A673 (cell line): ENCODE data around the gene IL11. TPM values are rescaled to one million over a fixed set of nuclear protein-coding genes. Genes with fewer than 3 reads are reported as not detected.

ENCODE experiments used
- Bru-seq: library from RNA; stranded (reverse); fragments of 400-500 nt; gene quantifications from one replicate; lab custom pipeline; 2021; lab: Mats Ljungman, UMichigan
- BruChase-seq, 2 experiments: library from RNA; stranded (reverse); fragments of 400-500 nt; gene quantifications; one replicate each; lab custom pipeline; 2021; lab: Mats Ljungman, UMichigan
- BruUV-seq: library from RNA; stranded (reverse); fragments of 400-500 nt; replicated peaks from 2 replicates; lab custom pipeline; 2021; lab: Mats Ljungman, UMichigan
- CTCF ChIA-PET: fragments of 300-600 bp; sonication (Branson Sonifier 250); formaldehyde crosslinking; loops from one replicate; lab custom pipeline; 2022; ENCODE audit warnings: antibody characterized with exemption; lab: Charles Lee
- POLR2A ChIA-PET: fragments of 300-600 bp; sonication (Branson Sonifier 250); formaldehyde crosslinking; loops from one replicate; lab custom pipeline; 2022; ENCODE audit warnings: antibody characterized with exemption; ENCODE audit not compliant: low non-redundant PET; lab: Charles Lee
- DNase-seq: peaks from one replicate; pipeline ENCODE4 v3.0.0-alpha.2; 2015; ENCODE audit warnings: low spot score
- H3K27ac ChIP-seq: fragments of 200-600 bp; sonication (generic); 2 replicates; pipeline ENCODE4 v1.5.1; 2016; ENCODE audit warnings: mixed run types, low read depth, mild to moderate bottlenecking, mixed read lengths, antibody characterized with exemption, low read length; ENCODE audit not compliant: poor library complexity, severe bottlenecking
- H3K27me3 ChIP-seq: fragments of 200-600 bp; sonication (generic); replicated peaks from 2 replicates; pipeline ENCODE4 v1.6.1; 2017; ENCODE audit warnings: mixed run types, low read depth, mild to moderate bottlenecking, mixed read lengths, antibody characterized with exemption, low read length; ENCODE audit not compliant: insufficient read depth, poor library complexity
- H3K36me3 ChIP-seq: fragments of 200-600 bp; sonication (generic); 2 replicates; pipeline ENCODE4 v1.6.1; 2016; ENCODE audit warnings: mixed run types, mild to moderate bottlenecking, mixed read lengths, antibody characterized with exemption, low read length; ENCODE audit not compliant: insufficient read depth, poor library complexity, severe bottlenecking
- H3K4me1 ChIP-seq: fragments of 200-600 bp; sonication (generic); 2 replicates; pipeline ENCODE4 v1.6.1; 2017; ENCODE audit warnings: mixed run types, mild to moderate bottlenecking, mixed read lengths, antibody characterized with exemption, low read length; ENCODE audit not compliant: insufficient read depth, poor library complexity, severe bottlenecking
- H3K4me3 ChIP-seq: fragments of 200-600 bp; sonication (generic); 2 replicates; pipeline ENCODE4 v1.5.1; 2016; ENCODE audit warnings: low read depth, mixed run types, mild to moderate bottlenecking, mixed read lengths, low read length; ENCODE audit not compliant: poor library complexity, severe bottlenecking
- H3K9me3 ChIP-seq: fragments of 200-600 bp; sonication (generic); 2 replicates; pipeline ENCODE4 v1.6.1; 2016; ENCODE audit warnings: mixed run types, low read depth, mild to moderate bottlenecking, mixed read lengths, antibody characterized with exemption, low read length; ENCODE audit not compliant: poor library complexity, severe bottlenecking
- EZH2 ChIP-seq: fragments of 200-600 bp; sonication (generic); IDR thresholded peaks from 2 replicates; pipeline ENCODE4 v1.6.1; 2017; ENCODE audit warnings: borderline replicate concordance, low read depth, mild to moderate bottlenecking, mixed read lengths, antibody characterized with exemption, low read length; ENCODE audit not compliant: poor library complexity, severe bottlenecking
- intact Hi-C: fragments of 100-400 bp; cut with micrococcal nuclease; formaldehyde crosslinking; loops from one replicate; pipeline ENCODE4 v1.10.0; 2022; ENCODE audit not compliant: unreplicated experiment
- long read RNA-seq: library from polyadenylated mRNA; stranded (forward); transcript quantifications from one replicate; pipeline ENCODE4 v2.0.0, GENCODE V29; 2022
- total RNA-seq: library from RNA; stranded (reverse); gene quantifications from 2 replicates; pipeline ENCODE4 v1.2.3, GENCODE V29; 2021
- TF ChIP-seq, protein P1 (sequence below): fragments of 300-800, 200-600 bp; sonication (generic); conservative IDR thresholded peaks from 2 replicates; pipeline ENCODE4 v1.5.1; 2017; ENCODE audit warnings: low read depth, mild to moderate bottlenecking, antibody characterized with exemption, low read length, moderate library complexity, mixed read lengths

The IL11 gene
- total RNA-seq, result 0.42 and 0.47 TPM in 2 replicates
- percentile 11 among the genes with signal in this experiment for Bru-seq, nascent RNA
- BruChase-seq, experiment 1, labeled RNA remaining after a 2-hour chase, result percentile 15 among the genes with signal in this experiment
- percentile 10 among the genes with signal in this experiment for BruChase-seq, experiment 2, labeled RNA remaining after a 6-hour chase
- long read RNA-seq, result 0 reads

DNA sequence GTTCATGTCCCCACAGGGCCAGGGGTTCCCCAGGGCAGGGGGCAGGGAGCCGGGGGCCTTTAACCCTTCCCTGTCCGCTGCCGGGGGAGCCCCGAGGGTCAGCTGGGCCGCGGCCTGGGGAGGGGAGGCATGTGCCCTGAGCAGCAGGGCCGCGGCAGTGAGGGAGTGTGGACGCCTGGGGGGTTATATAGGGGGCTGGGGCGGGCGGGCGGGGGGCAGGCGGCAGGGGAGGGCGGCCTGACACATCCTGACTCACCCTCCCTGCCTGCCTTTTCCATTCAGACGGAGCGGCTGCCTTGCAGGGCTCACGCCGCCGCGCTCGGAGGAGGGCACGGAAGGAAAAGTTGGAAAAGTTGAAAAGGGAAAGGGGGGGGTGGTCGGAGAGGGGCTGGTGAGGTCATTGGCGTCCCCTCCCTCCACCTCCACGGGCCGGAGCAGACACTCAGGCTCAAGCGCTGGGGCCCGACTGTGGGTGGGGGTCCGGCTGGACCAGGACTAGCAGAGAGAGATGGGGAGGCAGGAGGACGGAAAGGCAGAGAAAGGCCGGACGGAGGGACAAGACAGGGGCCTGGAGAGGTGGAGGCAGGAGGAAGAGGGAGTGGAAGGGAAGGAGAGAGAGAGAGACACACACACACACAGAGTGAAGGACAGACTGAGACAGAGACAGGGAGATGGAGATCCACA, at the start of gene IL11:
TSS of gene IL11 (minus strand) at position 159 of the 684 bp plus-strand sequence. CDS start at position 6, 153 bp downstream.
- H3K36me3 ChIP-seq, result no peaks in the 10 kb centered on the region
- no peak for DNase-seq
- peaks cover 15% of the 10 kb centered on the region for H3K27me3 ChIP-seq
- H3K27ac ChIP-seq, result no peak within 1 kb of the TSS
- ChIA-PET POLR2A (no interaction called here), CTCF (no interaction called here)
- no peaks in the 10 kb centered on the region for H3K4me1 ChIP-seq
- no TSS peak for BruUV-seq
- intact Hi-C loops, result no loop called here
- TF ChIP-seq, protein P1, sequence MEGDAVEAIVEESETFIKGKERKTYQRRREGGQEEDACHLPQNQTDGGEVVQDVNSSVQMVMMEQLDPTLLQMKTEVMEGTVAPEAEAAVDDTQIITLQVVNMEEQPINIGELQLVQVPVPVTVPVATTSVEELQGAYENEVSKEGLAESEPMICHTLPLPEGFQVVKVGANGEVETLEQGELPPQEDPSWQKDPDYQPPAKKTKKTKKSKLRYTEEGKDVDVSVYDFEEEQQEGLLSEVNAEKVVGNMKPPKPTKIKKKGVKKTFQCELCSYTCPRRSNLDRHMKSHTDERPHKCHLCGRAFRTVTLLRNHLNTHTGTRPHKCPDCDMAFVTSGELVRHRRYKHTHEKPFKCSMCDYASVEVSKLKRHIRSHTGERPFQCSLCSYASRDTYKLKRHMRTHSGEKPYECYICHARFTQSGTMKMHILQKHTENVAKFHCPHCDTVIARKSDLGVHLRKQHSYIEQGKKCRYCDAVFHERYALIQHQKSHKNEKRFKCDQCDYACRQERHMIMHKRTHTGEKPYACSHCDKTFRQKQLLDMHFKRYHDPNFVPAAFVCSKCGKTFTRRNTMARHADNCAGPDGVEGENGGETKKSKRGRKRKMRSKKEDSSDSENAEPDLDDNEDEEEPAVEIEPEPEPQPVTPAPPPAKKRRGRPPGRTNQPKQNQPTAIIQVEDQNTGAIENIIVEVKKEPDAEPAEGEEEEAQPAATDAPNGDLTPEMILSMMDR, result no peak
- no peak for TF ChIP-seq EZH2
- peak within 1 kb of the TSS; percentile 45 for H3K4me3 ChIP-seq
- H3K9me3 ChIP-seq, result no peaks in the 10 kb centered on the region

DNA sequence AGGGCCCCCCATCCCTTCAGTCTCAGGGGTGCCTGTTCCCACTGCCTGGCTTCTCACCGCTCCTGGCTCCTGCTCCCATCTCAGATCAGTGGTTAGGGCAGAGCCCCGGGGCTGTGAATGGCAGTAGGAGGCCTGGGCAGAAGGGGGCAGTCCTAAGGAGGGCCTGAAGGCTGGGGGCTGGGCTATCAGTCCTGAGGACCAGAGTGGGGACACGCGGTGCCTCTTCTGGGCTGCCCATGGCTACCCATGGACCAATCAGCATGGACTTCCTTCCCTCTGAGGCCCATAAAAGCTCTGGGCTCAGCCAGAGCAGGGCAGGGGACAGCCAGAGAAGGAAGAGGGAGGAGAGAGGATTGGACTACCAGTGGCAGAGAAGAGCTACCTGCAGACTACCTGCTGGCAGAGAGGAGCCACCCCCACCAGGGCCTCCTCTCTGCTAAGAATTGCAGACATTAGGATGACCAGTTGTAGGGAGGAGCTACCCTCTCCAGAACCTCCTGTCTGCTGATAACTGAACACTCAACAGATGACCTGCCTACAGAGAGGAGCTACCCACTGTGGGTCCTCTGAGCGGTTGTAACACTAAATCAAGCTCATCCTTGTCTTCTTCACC, 49.5 kb upstream of the IL11 start:
- Histone ChIP-seq H3K4me1 (no peaks in the 10 kb centered on the region), H3K27ac (no peak overlapping the region), H3K4me3 (no peak overlapping the region), H3K9me3 (no peaks in the 10 kb centered on the region), H3K27me3 (no peaks in the 10 kb centered on the region), H3K36me3 (no peaks in the 10 kb centered on the region)
- TF ChIP-seq, protein P1, result no peak
- TF ChIP-seq EZH2, result no peak
- DNase-seq, result no peak
- POLR2A ChIA-PET, result no interaction called here
- CTCF ChIA-PET, result no interaction called here
- intact Hi-C loops, result loop anchor here (5.0 kb wide), 1 partner anchor 127 kb away; no protein-coding TSS in a partner anchor
- no TSS peak for BruUV-seq

DNA sequence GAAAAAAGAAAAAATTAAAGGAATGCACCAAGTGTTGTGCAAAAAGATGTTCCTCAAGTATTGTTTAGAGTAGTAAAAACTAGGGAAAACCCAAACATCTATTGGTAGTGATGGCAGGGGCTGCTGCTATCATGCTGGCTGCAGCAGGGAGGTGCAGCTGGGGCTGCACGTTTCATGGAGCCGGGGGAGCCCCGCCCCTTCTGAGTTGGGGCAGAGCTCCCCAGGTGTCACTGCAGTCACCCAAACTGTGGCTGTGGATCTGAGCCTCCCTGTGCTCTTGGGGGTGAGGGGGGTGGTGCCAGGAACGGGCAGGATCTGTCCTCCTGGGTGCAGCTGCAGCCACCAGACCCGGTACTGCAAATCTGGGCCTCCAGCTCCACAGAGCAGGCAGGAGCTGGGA, 48.8 kb upstream of the IL11 start:
- BruUV-seq, result no TSS peak
- intact Hi-C loops, result loop anchor here (5.0 kb wide), 1 partner anchor 127 kb away; no protein-coding TSS in a partner anchor

More for the DNA sequence above, 48.8 kb upstream of the IL11 start:
- TF ChIP-seq, protein P1, result no peak
- TF ChIP-seq EZH2, result no peak
- no peak overlapping the region for H3K4me3 ChIP-seq
- no peaks in the 10 kb centered on the region for H3K9me3 ChIP-seq
- no peak overlapping the region for H3K27ac ChIP-seq
- H3K4me1 ChIP-seq, result no peaks in the 10 kb centered on the region
- DNase-seq, result no peak
- H3K27me3 ChIP-seq, result no peaks in the 10 kb centered on the region
- ChIA-PET POLR2A (no interaction called here), CTCF (interaction anchor here (0.6 to 1.6 kb wide), 4 partner anchors 206 to 278 kb away, joined by 3 to 11 read pairs (median 8); no protein-coding TSS in a partner anchor)
- H3K36me3 ChIP-seq, result no peaks in the 10 kb centered on the region
